GM18868 (cell line): ENCODE results near the gene PARL.
"Not testable (repeated sequence)": the region's sequence is repeated elsewhere in the genome, so short reads cannot be mapped to it uniquely, and the experiment has no call there.

Experiments used
- ATAC-seq: cut with Tn5 transposase; IDR thresholded peaks from one replicate; pipeline ENCODE4 v1.9.1; 2021; ENCODE audit warnings: mild to moderate bottlenecking, moderate library complexity; ENCODE audit not compliant: unreplicated experiment

The PARL gene

DNA sequence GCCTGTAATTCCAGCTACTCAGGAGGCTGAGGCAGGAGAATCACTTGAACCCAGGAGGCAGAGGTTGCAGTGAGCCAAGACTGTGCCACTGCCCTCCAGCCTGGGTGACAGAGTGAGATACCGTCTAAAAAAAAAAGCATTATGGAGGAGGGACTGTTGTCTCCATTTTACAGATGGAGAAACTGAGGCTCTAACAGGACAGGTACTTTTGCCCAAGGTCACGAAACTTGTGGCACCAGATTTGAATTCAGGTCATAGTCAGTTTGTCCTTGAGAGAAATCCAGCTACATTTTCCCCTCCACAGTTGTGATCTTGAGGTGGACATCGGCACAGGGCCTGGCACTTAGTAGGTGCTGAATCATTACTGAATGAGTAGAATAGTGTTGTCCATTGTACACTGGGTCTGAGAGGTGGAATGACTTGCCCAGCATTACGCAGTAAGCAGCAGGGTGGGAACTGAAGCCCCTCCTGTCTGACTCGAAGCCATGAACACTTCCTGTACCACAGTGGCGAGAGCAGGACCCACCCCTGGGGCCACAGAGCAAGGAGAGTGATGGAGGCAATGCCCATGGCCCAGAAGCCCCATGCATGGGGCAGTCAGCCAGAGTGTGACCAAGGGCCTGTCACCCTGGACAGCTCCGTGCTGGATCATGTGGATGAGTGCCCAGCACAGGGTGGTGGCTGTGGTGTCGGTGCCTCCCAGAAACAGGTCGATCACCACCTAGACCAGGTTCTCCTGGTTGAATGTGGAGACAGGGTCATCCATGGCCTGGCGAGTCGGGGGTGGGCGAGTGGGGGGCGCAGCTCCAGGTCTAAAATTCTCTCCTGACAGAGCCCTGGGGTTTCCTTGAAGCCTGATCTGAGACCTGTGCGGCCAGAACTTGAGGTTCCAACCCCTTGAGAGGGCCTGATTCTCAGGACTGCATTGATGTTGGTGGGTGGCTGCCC, 20.4 kb upstream of the PARL start:
- ATAC-seq, result no peak

DNA sequence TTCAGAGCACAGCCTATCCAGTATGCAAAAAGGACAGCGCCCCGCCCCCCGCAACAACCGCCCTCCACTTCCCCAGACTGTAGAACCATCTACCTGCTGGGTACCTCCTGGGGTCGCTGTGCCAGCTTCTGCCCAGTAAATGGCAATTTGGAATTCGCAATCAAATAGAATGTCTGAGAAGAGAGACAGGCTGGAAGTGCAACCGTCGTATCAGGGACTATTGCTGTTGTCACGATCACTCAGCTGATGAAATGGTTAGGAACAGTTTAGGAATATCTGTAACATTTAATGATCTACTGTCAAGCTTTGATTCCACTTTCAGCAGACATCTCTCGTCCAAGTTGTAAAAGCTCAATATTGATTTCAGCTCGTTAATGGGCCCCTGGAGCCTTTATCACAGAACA, 13.3 kb upstream of the PARL start:
- ATAC-seq, result no peak

DNA sequence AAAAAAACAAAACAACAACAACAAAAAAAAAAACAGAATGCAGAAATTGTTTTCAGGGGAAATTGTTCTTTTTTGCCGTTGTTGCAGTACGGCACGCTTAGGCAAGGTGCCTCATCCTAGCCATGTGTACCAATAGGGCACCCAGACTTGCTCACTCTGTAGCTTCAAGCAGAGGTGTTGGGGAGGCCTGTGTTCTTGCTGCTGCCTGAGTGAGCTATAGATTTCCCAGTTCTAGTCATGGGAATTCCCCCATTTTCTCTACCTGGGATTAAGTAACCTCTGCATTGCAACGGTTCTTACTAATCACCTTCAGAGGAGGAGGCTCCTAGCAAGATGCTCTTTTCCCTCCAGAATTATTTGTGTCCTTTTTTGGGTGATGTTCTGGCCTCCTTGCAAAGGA, 12.9 kb upstream of the PARL start:
- ATAC-seq, result no peak

DNA sequence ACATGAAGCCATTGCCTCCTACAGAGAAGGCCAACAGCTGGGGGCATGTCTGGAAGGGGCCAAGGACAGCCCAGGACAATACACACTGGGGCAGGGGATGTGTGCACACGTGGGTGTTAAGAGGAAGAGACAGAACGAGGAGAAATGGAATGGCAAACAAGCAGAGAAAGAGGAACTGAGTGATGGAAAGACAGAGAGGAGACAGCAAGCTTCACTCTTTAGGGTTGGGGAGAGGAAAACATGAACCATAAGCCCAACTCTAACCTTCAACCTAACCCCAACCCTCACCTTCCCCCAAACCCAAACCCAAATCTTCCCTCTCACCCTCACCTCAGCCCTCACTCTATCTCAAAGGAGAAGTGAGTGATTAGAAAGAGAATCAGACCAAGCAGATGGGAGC, 11.9 kb upstream of the PARL start:
- ATAC-seq, result no peak

DNA sequence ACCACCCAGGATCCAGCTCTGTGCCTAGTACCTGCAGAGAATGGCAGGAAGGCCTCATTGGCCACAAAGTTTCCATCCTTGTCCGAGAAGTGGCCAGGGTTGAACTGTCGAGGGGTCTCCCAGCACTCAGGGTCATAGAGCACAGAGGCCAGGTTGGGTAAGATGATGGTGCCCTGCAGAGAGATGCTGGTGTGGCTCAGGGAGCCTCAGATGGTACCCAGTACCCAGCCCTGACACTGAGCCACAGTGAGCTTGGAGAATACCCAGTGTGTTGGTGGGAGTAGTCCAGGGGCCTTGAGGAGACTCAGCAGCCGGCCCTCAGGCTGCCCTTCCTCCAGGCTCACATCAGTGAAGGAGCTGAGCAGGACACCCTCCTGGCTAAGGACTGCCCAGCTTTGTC, 11.5 kb upstream of the PARL start:
- ATAC-seq, result no peak

DNA sequence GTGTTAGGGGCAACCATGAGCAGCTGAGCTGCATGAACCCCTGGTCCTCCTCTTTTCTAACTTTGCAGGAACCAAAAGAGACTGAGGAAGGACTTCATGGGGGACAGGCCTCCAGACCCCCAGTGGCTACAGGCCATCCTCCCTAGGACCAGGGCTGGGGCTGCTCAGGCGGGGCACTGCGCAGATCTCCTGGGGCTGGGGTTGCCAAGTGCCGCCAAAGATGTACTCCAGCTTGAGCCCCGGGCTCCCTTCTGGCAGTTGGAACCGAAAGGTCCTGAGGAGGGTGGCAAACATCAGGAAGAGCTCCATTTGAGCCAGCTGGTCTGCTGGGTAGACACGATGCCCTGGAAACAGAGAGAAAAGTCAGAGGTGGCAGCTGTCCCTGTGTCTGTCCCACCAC, 11.1 kb upstream of the PARL start:
- ATAC-seq, result no peak

- ATAC-seq, result no peak
Observed at GRCh38 chr3:183895296-183895695, 10.6 kb upstream of the PARL start.

DNA sequence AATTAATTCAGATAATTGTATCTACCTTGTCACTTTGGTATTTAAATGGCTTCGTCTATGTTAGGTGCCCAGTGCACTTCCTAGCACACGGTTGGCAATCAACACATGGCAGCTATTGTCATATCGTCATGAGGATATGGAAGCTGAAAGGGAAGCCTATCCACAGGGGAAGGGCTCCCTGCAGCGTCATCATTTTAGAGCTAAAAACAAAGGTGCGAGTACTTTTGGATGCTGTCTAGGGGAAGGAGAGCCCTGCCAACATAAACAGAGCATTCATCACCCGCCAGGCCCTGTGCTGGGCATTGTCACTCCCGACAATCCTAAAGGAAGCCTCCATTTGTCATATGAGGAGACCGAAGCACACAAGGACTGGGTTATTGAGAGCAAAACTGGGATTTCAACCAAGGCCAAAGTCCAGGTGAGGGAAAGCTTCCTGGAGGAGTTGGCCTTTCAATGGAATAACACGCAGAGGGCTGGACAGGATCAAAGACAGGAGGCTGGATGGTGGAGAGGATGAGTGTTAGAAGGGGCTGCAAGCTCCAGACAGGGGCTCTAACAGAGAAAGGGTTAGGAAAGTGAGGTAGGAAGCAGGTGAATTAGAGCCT, 8.0 kb upstream of the PARL start:
- ATAC-seq, result no peak

DNA sequence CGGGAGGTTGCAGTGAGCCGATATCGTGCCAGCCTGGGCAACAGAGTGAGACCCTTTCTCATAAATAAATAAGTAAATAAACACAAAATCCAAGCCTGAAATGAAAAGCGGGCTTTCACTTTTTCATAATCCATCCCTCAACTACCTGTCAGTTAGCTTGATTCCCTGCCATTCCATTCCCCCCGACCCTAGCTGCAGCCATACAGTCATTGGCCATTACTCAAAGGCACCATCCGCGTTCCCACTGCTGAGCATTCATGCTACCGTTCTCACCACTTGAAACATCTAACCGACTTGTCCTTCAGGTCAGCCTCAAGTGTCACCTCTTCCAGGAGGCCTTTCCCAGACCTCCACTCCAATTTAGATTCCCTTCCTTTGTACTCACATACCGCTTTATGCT, 1.1 kb upstream of the PARL start:
- no peak for ATAC-seq

- ATAC-seq, result no peak
Observed at GRCh38 chr3:183884097-183884426, 618 bp downstream of the PARL start.

DNA sequence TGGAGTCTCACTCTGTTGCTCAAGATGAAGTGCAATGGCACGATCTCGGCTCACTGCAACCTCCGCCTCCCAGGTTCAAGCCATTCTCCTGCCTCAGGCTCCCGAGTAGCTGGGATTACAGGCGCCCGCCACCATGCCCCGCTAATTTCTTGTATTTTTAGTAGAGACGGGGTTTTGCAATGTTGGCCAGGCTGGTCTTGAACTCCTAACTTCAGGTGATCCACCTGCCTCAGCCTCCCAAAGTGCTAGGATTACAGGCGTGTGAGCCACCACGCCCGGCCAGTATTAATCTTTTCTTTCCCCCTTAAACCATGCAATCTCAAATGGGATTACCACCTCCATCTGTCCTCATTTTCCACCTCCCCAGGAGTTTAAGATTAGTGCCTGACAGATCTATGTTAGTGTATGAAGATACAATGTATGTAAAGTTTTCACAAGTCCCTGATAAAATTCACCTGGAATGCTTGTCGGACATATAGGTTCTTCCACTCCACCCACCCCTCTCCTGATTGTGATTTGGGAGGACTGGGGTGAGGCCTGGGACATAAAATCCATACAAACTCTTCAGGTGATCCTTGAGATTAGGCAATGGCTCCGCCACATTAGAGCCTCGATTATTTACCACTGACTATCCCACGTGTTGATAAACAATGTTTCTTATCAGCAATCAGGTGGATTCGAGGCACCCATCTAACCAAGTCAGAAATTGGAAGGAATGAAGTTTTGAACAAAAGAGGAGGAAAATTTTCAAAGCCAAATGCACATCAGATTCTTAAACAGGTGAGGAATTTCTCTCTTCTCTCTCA, 1.2 kb downstream of the PARL start:
- ATAC-seq, result no peak

DNA sequence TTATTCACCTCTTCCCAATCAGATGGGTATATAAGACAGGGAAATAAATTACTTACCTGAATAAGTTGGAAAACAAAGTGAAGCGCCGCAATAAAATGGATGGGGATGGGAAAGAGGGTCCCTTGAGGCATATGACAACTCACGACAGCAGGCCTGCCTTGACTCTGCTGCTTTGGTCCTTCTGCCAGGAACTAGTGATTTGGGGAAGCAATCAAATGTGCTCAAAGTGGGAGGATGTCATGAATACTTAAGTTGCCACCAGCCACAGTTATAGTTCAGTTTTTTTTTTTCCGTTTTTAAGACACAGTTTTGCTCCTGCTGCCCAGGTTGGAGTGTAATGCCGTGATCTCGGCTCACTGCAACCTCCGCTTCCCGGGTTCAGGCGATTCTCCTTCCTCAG, 4.6 kb downstream of the PARL start:
- no peak for ATAC-seq

- ATAC-seq, result no peak
Observed at GRCh38 chr3:183879243-183879642, 5.4 kb downstream of the PARL start.

- no peak for ATAC-seq
Observed at GRCh38 chr3:183878071-183878470, 6.6 kb downstream of the PARL start.

GRCh38 chr3:183877227-183877626, 7.5 kb downstream of the PARL start:
- not testable (repeated sequence) for ATAC-seq

- ATAC-seq, result no peak
Observed at GRCh38 chr3:183875411-183875810, 9.3 kb downstream of the PARL start.

GRCh38 chr3:183873914-183874313, 10.8 kb downstream of the PARL start:
- no peak for ATAC-seq

DNA sequence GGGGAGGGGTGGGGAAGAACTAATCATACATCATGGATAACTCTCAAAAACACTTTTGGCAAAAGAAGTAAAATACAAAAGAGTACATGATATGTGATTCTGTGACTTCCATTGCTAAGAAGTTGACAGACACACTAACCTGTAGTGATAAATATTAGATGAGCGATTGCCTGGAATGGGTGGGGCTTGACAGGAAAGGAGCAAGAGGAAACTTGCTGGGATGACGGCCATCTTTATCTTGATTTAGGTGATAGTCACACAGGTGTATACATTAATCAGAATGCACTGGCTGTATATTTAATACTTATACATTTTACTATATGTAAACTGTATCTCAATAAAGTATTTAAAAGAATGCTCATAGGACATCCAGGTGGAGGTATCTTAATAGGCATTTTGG, 13.1 kb downstream of the PARL start:
- no peak for ATAC-seq

GRCh38 chr3:183870563-183870962, 14.1 kb downstream of the PARL start:
- ATAC-seq, result no peak

DNA sequence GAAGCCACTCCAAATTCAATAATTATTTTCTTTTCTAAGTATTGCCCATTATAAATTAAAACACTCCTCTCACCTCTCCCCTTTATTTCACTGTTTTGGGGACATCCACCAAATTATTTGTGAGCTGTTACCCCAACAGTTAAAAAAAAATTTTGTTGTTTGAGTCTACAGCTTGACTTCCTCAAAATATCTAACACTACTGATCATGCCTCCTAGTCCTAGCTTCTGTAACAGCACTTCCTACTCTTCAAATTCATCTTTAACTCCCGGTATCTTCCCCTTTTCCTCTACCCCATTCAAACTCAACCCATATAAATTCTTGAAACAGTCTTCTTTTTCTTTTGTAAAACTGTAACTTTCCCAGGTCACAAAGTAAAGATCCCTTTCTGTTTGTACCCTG, 15.9 kb downstream of the PARL start:
- ATAC-seq, result no peak

GRCh38 chr3:183862610-183863009, 22.1 kb downstream of the PARL start:
- no peak for ATAC-seq

- no peak for ATAC-seq
Observed at GRCh38 chr3:183857863-183858262, 26.8 kb downstream of the PARL start.
